H1 (cell line): ENCODE results near the gene CHPF2. TPM values are rescaled to one million over a fixed set of nuclear protein-coding genes. Genes with fewer than 3 reads are reported as not detected.

Source experiments
- CREB1 ChIP-seq: IDR thresholded peaks from 2 replicates; pipeline ENCODE4 v1.6.1; 2012; ENCODE audit warnings: inconsistent platforms
- KDM4A ChIP-seq: IDR thresholded peaks from one replicate; pipeline ENCODE4 v1.7.1; 2012; ENCODE audit warnings: low read depth, mild to moderate bottlenecking, moderate library complexity, low read length, inconsistent platforms; ENCODE audit not compliant: severe bottlenecking
- PHF8 ChIP-seq: fragments of 200-600 bp; sonication (generic); conservative IDR thresholded peaks from 2 replicates; pipeline ENCODE4 v1.7.1; 2012; ENCODE audit warnings: low read depth, mild to moderate bottlenecking, inconsistent platforms, low read length, moderate library complexity
- POLR2A ChIP-seq, 2 experiments: IDR thresholded peaks; 1 replicate in 1 of 2; 2 replicates in 1 of 2; pipeline ENCODE4 v1.6.1; 2011; ENCODE audit warnings: low read depth in 2 of 2, low read length in 2 of 2, mild to moderate bottlenecking in 2 of 2; ENCODE audit errors: control extremely low read depth in 1 of 2
- SP4 ChIP-seq: IDR thresholded peaks from 2 replicates; pipeline ENCODE4 v1.6.1; 2012; ENCODE audit warnings: low read length, inconsistent platforms
- polyA plus RNA-seq, 7 experiments: library from polyadenylated mRNA; depleted of rRNA in 3 of 7; stranded (reverse) in 5 of 7; unstranded in 2 of 7; fragments of >200 nt in 5 of 7; fragments of 200-250 nt in 2 of 7; gene quantifications; 1 replicate in 5 of 7; 2 replicates in 1 of 7; 4 replicates in 1 of 7; pipeline versions ENCODE4 v1.2.1 to v1.2.3, GENCODE V29; 2011 to 2013; ENCODE audit warnings: missing spikeins in 2 of 7, mixed read lengths in 2 of 7
- total RNA-seq: library from RNA; stranded (reverse); fragmentation: NEBNext Ultra II Directional; extraction: Animal tissue kit (Norgen Biotek cat#: 25700); gene quantifications from 2 replicates; pipeline ENCODE4 v1.2.1, GENCODE V29; 2021
- TF ChIP-seq, protein P1 (sequence below): fragments of 300-600 bp; sonication (generic); IDR thresholded peaks from 2 replicates; pipeline ENCODE4 v1.7.1; 2012; ENCODE audit warnings: low read length, moderate library complexity, mild to moderate bottlenecking, inconsistent platforms; ENCODE audit not compliant: insufficient replicate concordance
- TF ChIP-seq, protein P2 (sequence below), 3 experiments: IDR thresholded peaks; 1 replicate in 2 of 3; 2 replicates in 1 of 3; pipeline versions ENCODE4 v1.5.1 to v1.6.1; 2011; ENCODE audit warnings: low read length in 3 of 3, mild to moderate bottlenecking in 3 of 3, inconsistent platforms in 2 of 3, low read depth in 1 of 3, moderate library complexity in 1 of 3; ENCODE audit not compliant: insufficient read depth in 1 of 3; ENCODE audit errors: control extremely low read depth in 1 of 3
- TF ChIP-seq, protein P3 (sequence below): IDR thresholded peaks from 2 replicates; pipeline ENCODE4 v1.6.1; 2011; ENCODE audit warnings: low read depth, mild to moderate bottlenecking, low read length; ENCODE audit not compliant: insufficient read depth

The CHPF2 gene
- total and polyA plus RNA-seq, 2 of the 8 experiments (the other 6 are each of a cell fraction or from before 2014, with no cell fraction given): 14.4 to 20.6 TPM

DNA sequence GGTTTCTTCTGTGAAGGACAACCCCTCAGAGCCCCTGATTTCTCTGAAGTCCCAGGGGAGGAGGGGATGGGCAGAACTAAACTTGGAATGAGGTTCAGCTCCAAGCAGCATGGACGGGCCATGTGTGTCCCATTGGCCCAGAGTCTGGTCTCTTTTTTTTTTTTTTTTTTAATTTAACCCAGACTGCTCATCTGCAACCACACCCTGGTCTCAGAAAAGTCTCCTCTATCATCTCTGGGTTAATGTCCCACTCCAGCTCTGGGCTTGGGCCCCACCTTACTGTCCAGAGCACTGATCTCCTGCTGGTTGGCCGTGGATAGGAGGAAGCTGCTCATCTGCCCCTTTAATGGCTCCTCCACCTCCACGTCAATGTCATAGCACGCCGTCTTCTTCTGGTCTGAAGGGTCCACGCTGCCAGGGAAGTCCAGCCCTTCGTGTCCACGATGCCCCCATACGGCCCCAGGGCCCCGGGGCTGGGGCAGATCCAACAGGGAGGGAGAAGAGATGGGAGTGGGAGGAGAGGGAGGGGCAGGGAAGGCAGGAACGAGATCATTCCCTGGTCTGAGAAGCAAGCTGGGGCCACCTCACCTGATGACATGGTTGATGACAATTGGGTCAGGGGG, 7.7 kb downstream of the CHPF2 start (continued):
- TF ChIP-seq, protein P1, sequence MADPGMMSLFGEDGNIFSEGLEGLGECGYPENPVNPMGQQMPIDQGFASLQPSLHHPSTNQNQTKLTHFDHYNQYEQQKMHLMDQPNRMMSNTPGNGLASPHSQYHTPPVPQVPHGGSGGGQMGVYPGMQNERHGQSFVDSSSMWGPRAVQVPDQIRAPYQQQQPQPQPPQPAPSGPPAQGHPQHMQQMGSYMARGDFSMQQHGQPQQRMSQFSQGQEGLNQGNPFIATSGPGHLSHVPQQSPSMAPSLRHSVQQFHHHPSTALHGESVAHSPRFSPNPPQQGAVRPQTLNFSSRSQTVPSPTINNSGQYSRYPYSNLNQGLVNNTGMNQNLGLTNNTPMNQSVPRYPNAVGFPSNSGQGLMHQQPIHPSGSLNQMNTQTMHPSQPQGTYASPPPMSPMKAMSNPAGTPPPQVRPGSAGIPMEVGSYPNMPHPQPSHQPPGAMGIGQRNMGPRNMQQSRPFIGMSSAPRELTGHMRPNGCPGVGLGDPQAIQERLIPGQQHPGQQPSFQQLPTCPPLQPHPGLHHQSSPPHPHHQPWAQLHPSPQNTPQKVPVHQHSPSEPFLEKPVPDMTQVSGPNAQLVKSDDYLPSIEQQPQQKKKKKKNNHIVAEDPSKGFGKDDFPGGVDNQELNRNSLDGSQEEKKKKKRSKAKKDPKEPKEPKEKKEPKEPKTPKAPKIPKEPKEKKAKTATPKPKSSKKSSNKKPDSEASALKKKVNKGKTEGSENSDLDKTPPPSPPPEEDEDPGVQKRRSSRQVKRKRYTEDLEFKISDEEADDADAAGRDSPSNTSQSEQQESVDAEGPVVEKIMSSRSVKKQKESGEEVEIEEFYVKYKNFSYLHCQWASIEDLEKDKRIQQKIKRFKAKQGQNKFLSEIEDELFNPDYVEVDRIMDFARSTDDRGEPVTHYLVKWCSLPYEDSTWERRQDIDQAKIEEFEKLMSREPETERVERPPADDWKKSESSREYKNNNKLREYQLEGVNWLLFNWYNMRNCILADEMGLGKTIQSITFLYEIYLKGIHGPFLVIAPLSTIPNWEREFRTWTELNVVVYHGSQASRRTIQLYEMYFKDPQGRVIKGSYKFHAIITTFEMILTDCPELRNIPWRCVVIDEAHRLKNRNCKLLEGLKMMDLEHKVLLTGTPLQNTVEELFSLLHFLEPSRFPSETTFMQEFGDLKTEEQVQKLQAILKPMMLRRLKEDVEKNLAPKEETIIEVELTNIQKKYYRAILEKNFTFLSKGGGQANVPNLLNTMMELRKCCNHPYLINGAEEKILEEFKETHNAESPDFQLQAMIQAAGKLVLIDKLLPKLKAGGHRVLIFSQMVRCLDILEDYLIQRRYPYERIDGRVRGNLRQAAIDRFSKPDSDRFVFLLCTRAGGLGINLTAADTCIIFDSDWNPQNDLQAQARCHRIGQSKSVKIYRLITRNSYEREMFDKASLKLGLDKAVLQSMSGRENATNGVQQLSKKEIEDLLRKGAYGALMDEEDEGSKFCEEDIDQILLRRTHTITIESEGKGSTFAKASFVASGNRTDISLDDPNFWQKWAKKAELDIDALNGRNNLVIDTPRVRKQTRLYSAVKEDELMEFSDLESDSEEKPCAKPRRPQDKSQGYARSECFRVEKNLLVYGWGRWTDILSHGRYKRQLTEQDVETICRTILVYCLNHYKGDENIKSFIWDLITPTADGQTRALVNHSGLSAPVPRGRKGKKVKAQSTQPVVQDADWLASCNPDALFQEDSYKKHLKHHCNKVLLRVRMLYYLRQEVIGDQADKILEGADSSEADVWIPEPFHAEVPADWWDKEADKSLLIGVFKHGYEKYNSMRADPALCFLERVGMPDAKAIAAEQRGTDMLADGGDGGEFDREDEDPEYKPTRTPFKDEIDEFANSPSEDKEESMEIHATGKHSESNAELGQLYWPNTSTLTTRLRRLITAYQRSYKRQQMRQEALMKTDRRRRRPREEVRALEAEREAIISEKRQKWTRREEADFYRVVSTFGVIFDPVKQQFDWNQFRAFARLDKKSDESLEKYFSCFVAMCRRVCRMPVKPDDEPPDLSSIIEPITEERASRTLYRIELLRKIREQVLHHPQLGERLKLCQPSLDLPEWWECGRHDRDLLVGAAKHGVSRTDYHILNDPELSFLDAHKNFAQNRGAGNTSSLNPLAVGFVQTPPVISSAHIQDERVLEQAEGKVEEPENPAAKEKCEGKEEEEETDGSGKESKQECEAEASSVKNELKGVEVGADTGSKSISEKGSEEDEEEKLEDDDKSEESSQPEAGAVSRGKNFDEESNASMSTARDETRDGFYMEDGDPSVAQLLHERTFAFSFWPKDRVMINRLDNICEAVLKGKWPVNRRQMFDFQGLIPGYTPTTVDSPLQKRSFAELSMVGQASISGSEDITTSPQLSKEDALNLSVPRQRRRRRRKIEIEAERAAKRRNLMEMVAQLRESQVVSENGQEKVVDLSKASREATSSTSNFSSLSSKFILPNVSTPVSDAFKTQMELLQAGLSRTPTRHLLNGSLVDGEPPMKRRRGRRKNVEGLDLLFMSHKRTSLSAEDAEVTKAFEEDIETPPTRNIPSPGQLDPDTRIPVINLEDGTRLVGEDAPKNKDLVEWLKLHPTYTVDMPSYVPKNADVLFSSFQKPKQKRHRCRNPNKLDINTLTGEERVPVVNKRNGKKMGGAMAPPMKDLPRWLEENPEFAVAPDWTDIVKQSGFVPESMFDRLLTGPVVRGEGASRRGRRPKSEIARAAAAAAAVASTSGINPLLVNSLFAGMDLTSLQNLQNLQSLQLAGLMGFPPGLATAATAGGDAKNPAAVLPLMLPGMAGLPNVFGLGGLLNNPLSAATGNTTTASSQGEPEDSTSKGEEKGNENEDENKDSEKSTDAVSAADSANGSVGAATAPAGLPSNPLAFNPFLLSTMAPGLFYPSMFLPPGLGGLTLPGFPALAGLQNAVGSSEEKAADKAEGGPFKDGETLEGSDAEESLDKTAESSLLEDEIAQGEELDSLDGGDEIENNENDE: no peak
- TF ChIP-seq, protein P2, sequence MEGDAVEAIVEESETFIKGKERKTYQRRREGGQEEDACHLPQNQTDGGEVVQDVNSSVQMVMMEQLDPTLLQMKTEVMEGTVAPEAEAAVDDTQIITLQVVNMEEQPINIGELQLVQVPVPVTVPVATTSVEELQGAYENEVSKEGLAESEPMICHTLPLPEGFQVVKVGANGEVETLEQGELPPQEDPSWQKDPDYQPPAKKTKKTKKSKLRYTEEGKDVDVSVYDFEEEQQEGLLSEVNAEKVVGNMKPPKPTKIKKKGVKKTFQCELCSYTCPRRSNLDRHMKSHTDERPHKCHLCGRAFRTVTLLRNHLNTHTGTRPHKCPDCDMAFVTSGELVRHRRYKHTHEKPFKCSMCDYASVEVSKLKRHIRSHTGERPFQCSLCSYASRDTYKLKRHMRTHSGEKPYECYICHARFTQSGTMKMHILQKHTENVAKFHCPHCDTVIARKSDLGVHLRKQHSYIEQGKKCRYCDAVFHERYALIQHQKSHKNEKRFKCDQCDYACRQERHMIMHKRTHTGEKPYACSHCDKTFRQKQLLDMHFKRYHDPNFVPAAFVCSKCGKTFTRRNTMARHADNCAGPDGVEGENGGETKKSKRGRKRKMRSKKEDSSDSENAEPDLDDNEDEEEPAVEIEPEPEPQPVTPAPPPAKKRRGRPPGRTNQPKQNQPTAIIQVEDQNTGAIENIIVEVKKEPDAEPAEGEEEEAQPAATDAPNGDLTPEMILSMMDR (IDR thresholded peaks at IDR 0.05; ENCODE audit: control extremely low read depth in 1 of 3, insufficient read depth in 1 of 3, low read depth in 1 of 3, low read length in 3 of 3): no peak
- no peak for TF ChIP-seq KDM4A
- TF ChIP-seq, protein P3, sequence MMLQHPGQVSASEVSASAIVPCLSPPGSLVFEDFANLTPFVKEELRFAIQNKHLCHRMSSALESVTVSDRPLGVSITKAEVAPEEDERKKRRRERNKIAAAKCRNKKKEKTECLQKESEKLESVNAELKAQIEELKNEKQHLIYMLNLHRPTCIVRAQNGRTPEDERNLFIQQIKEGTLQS: no peak
- TF ChIP-seq CREB1: no peak
- no peak for TF ChIP-seq SP4
- TF ChIP-seq POLR2A (IDR thresholded peaks at IDR 0.05; ENCODE audit: control extremely low read depth in 1 of 2, low read depth in 2 of 2, low read length in 2 of 2): no peak
- TF ChIP-seq PHF8: no peak
